Suprapubic skin (tissue), 4 donors: ENCODE data around the gene CWF19L1.

Experiments used
- EP300 ChIP-seq: sonication (generic); formaldehyde crosslinking; IDR thresholded peaks from one replicate; pipeline ENCODE4 v1.6.1; 2017; ENCODE audit warnings: antibody characterized with exemption
- POLR2A ChIP-seq, 2 donors: fragments of 450-650 bp; IDR thresholded peaks; one replicate each; pipeline ENCODE4 v1.6.1; 2017; ENCODE audit warnings: antibody characterized with exemption in 2 of 2, mild to moderate bottlenecking in 2 of 2, moderate library complexity in 2 of 2
- POLR2AphosphoS5 ChIP-seq, 3 donors: sonication (generic); formaldehyde crosslinking; IDR thresholded peaks; one replicate each; pipeline ENCODE4 v1.6.1; 2017; ENCODE audit warnings: antibody characterized with exemption in 3 of 3
- TF ChIP-seq, protein P1 (sequence below), 2 donors: fragments of 200-600 bp in 1 of 2; fragments of 450-650 bp in 1 of 2; sonication (generic) in 1 of 2; IDR thresholded peaks; one replicate each; pipeline ENCODE4 v1.5.1; 2016 to 2019; ENCODE audit warnings: antibody characterized with exemption in 2 of 2, mild to moderate bottlenecking in 1 of 2, moderate library complexity in 1 of 2

DNA sequence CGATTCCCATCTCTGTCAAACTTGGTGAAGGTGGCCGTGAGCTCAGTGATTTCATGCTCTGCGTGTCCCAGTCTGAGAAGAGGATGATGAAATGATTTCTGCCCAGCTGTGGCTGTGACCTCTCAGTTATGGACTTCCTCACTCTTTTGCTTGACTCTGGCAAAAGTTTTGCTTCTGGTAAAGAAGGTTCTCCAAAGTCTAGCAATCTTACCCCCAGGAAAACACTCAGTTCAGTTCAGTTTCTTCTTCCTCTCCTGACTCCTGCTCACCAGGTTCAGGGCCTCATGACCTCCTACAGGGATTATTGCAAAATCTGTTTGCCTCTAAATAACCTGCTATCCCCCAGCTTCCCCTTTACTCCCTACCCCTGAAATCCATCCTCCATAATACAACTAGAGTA lies 23.9 kb upstream of the CWF19L1 start:
- TF ChIP-seq POLR2A (IDR thresholded peaks at IDR 0.05) (no peak), POLR2AphosphoS5 (IDR thresholded peaks at IDR 0.05) (no peak), EP300 (no peak)
- TF ChIP-seq, protein P1, sequence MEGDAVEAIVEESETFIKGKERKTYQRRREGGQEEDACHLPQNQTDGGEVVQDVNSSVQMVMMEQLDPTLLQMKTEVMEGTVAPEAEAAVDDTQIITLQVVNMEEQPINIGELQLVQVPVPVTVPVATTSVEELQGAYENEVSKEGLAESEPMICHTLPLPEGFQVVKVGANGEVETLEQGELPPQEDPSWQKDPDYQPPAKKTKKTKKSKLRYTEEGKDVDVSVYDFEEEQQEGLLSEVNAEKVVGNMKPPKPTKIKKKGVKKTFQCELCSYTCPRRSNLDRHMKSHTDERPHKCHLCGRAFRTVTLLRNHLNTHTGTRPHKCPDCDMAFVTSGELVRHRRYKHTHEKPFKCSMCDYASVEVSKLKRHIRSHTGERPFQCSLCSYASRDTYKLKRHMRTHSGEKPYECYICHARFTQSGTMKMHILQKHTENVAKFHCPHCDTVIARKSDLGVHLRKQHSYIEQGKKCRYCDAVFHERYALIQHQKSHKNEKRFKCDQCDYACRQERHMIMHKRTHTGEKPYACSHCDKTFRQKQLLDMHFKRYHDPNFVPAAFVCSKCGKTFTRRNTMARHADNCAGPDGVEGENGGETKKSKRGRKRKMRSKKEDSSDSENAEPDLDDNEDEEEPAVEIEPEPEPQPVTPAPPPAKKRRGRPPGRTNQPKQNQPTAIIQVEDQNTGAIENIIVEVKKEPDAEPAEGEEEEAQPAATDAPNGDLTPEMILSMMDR (IDR thresholded peaks at IDR 0.05): no peak
